Adrenal gland (tissue), 19 donors: ENCODE data around the gene SPCS2. TPM values are rescaled to one million over a fixed set of nuclear protein-coding genes. Genes with fewer than 3 reads are reported as not detected.

ENCODE experiments used
- DNase-seq, 7 donors: peaks; one replicate each; pipeline ENCODE4 v3.0.0-alpha.2; 2019 to 2020
- H3K27ac ChIP-seq, 5 donors: fragments of 200-600 bp; sonication (generic) in 4 of 5; 1 replicate in 3 of 5; 2 replicates in 2 of 5; pipeline versions ENCODE4 v1.5.1 to v1.8.0; 2016 to 2020; ENCODE audit warnings: mild to moderate bottlenecking in 1 of 5
- H3K27me3 ChIP-seq: fragments of 200-600 bp; 2 replicates; pipeline ENCODE4 v1.8.0; 2021
- H3K36me3 ChIP-seq, 2 donors: fragments of 200-600 bp; replicated peaks in 1 of 2; 1 replicate in 1 of 2; 2 replicates in 1 of 2; pipeline versions ENCODE4 v1.5.1 to v1.8.0; 2018 to 2022
- H3K4me1 ChIP-seq, 2 donors: fragments of 200-600 bp; replicated peaks in 1 of 2; 1 replicate in 1 of 2; 2 replicates in 1 of 2; pipeline versions ENCODE4 v1.5.1 to v1.8.0; 2018 to 2021
- H3K4me3 ChIP-seq, 4 donors: fragments of 200-600 bp; sonication (generic) in 3 of 4; one replicate each; pipeline ENCODE4 v1.5.1; 2016 to 2018
- H3K9me3 ChIP-seq, 3 donors: fragments of 200-600 bp; sonication (generic) in 1 of 3; replicated peaks in 1 of 3; 1 replicate in 2 of 3; 2 replicates in 1 of 3; pipeline versions ENCODE4 v1.5.1 to v1.8.0; 2016 to 2021
- CTCF ChIP-seq, 6 experiments: fragments of 450-650 bp in 4 of 6; fragments of 200-600 bp in 2 of 6; sonication (generic) in 1 of 6; IDR thresholded peaks; 1 replicate in 5 of 6; 2 replicates in 1 of 6; pipeline versions ENCODE4 v1.5.1 to v1.8.0; 2016 to 2021; ENCODE audit warnings: antibody characterized with exemption in 6 of 6, mild to moderate bottlenecking in 2 of 6, moderate library complexity in 1 of 6
- POLR2A ChIP-seq, 2 donors: fragments of 450-650 bp; IDR thresholded peaks; one replicate each; pipeline ENCODE4 v1.6.1; 2017; ENCODE audit warnings: antibody characterized with exemption in 2 of 2, mild to moderate bottlenecking in 2 of 2, moderate library complexity in 1 of 2
- WGBS, 4 donors: extraction: QIAGEN DNeasy Blood & Tissue Kit in 2 of 4; methylation state at CpG; one replicate each; pipeline versions ENCODE4 v1.1.5 to v1.1.7; 2013 to 2017; 5-methylcytosine and 5-hydroxymethylcytosine counted together
- intact Hi-C, 2 donors: fragments of 100-400 bp; cut with DNase I; formaldehyde crosslinking; loops; one replicate each; pipeline versions ENCODE4 v1.14.1 to v1.15.0; 2022 to 2023
- long read RNA-seq, 10 donors: library from polyadenylated mRNA in 3 of 10; unstranded in 2 of 10; stranded (forward) in 1 of 10; transcript quantifications; one replicate each; pipeline ENCODE4 v2.0.0 and lab custom pipeline, GENCODE V29; 2021 to 2026
- polyA plus RNA-seq, 3 donors: library from polyadenylated mRNA; stranded (reverse); fragments of 200-250 nt in 2 of 3; fragments of 350-450 nt in 1 of 3; fragmentation: Illumina TruSeq in 1 of 3; extraction: RNeasy Lipid Tissue Mini Kit (QIAGEN cat#74804) in 1 of 3; gene quantifications; one replicate each; pipeline ENCODE4 v1.2.3, GENCODE V29; 2013 to 2014
- total RNA-seq, 9 donors: library from RNA; depleted of rRNA in 4 of 9; stranded (reverse); fragments of >200 nt in 4 of 9; fragments of 120-200 nt in 1 of 9; fragmentation: NEBNext Ultra II Directional in 1 of 9; extraction: Animal tissue kit (Norgen Biotek cat#: 25700) in 1 of 9; gene quantifications; one replicate each; pipeline versions ENCODE4 v1.1.0 to v1.2.4, GENCODE V29; 2013 to 2023
- donor health status: healthy with polysubstance abuse.
- donor health status: Bipolar disorder and iron deficiency.
- donor health status: DM: yes; HTN: yes; CAD: no.
- donor health status: DM: no; HTN: no; CAD: no.
- donor health status: DM: no; HTN: no; CAD: no.
- donor health status: DM: yes; HTN: yes; CAD: no.

The SPCS2 gene
- total RNA-seq = 100 to 1,000 TPM in 4 of 9 donors, 10 to 100 TPM in 5; 38.6 to 287 (median 98.5) TPM
- 100 to 1,000 TPM in 2 of 3 donors, 10 to 100 TPM in 1; 64.5 to 259 (median 149) TPM for polyA plus RNA-seq
- long read RNA-seq, donor 1, transcript SPCS2-201 (5 exons, 2,708 nt) = major isoform, 263 of 309 reads
- long read RNA-seq, donor 1, transcript SPCS2-205 (2 exons, 265 nt) = minor isoform, 5 of 309 reads
- long read RNA-seq, donor 1, partial matches to known transcripts = 20 of 309 reads
- long read RNA-seq, donor 1, other reads (novel, unspliced or antisense) = 18 of 309 reads
- long read RNA-seq, donor 2, transcript SPCS2-205 (2 exons, 265 nt) = minor isoform, 9 of 235 reads
- long read RNA-seq, donor 2, transcript SPCS2-201 (5 exons, 2,708 nt) = major isoform, 155 of 235 reads
- long read RNA-seq, donor 2, partial matches to known transcripts = 64 of 235 reads
- long read RNA-seq, donor 2, other reads (novel, unspliced or antisense) = 6 of 235 reads
- long read RNA-seq, donor 3, transcript SPCS2-201 (5 exons, 2,708 nt) = major isoform, 107 of 132 reads
- long read RNA-seq, donor 3, partial matches to known transcripts = 9 of 132 reads
- long read RNA-seq, donor 3, other reads (novel, unspliced or antisense) = 6 of 132 reads
- long read RNA-seq, donor 4, partial matches to known transcripts = 0 of 7 reads
- long read RNA-seq, donor 4, other reads (novel, unspliced or antisense) = 4 of 7 reads
- long read RNA-seq, donor 5, partial matches to known transcripts = 0 of 9 reads
- long read RNA-seq, donor 5, other reads (novel, unspliced or antisense) = 3 of 9 reads
- long read RNA-seq, donor 6, partial matches to known transcripts = 1 of 8 reads
- long read RNA-seq, donor 6, other reads (novel, unspliced or antisense) = 5 of 8 reads
- long read RNA-seq, donor 7, transcript SPCS2-201 (5 exons, 2,708 nt) = major isoform, 105 of 121 reads
- long read RNA-seq, donor 7, partial matches to known transcripts = 7 of 121 reads
- long read RNA-seq, donor 7, other reads (novel, unspliced or antisense) = 6 of 121 reads
- long read RNA-seq, donor 8, transcript SPCS2-201 (5 exons, 2,708 nt) = major isoform, 284 of 320 reads
- long read RNA-seq, donor 8, partial matches to known transcripts = 23 of 320 reads
- long read RNA-seq, donor 8, other reads (novel, unspliced or antisense) = 9 of 320 reads
- long read RNA-seq, donor 9, transcript SPCS2-201 (5 exons, 2,708 nt) = major isoform, 116 of 188 reads
- long read RNA-seq, donor 9, partial matches to known transcripts = 62 of 188 reads
- long read RNA-seq, donor 9, other reads (novel, unspliced or antisense) = 6 of 188 reads
- long read RNA-seq, donor 10, transcript SPCS2-201 (5 exons, 2,708 nt) = major isoform, 127 of 141 reads
- long read RNA-seq, donor 10, partial matches to known transcripts = 10 of 141 reads
- long read RNA-seq, donor 10, other reads (novel, unspliced or antisense) = 0 of 141 reads

GRCh38 chr11:74948898-74949752 is at the start of gene SPCS2, which contains the start of gene XRRA1:
Gene SPCS2, plus strand, starts transcription at chr11:74949266. Its CDS starts 20 bp downstream, at chr11:74949286.
Gene XRRA1, minus strand, starts transcription at chr11:74949091. Its CDS starts 8,213 bp downstream, at chr11:74940878.
- Histone ChIP-seq H3K9me3 (no peaks in the 10 kb centered on the region), H3K27ac (peak within 1 kb of the TSS; percentile 37 to 86 (median 73)), H3K4me3 (peak within 1 kb of the TSS; percentile 64 to 81 (median 76)), H3K4me1 (peaks cover 3 to 47% of the 10 kb centered on the region in 2 donors), H3K27me3 (no peaks in the 10 kb centered on the region), H3K36me3 (no peaks in the 10 kb centered on the region)
- WGBS, 4 donors = 0 to 3% (median 1%) methylated on average over 23 to 67 of the region's 67 CpGs
- TF ChIP-seq CTCF (IDR thresholded peaks at IDR 0.05) = no peak
- TF ChIP-seq POLR2A (IDR thresholded peaks at IDR 0.05) = peak; percentile 44 to 87
- intact Hi-C loops = no loop called here
- DNase-seq = peak; percentile 97 to 100 (median 99)

- intact Hi-C loops = no loop called here
- H3K27ac ChIP-seq = no peak overlapping the region
- no peaks in the 10 kb centered on the region for H3K36me3 ChIP-seq
- no peak overlapping the region for H3K4me3 ChIP-seq
- DNase-seq = no peak
- 97 to 99% (median 97%) methylated on average over 4 of the region's 4 CpGs for WGBS, 4 donors
- peaks cover 0 to 3% of the 10 kb centered on the region in 2 donors for H3K4me1 ChIP-seq
- H3K9me3 ChIP-seq = peaks cover 0 to 15% (median 7%) of the 10 kb centered on the region in 3 donors
- TF ChIP-seq POLR2A (IDR thresholded peaks at IDR 0.05) = no peak
- no peaks in the 10 kb centered on the region for H3K27me3 ChIP-seq
These were observed 46.7 kb upstream of the SPCS2 start for GRCh38 chr11:74902342-74902741.

GRCh38 chr11:74905326-74905725 is 43.7 kb upstream of the SPCS2 start:
- Histone ChIP-seq H3K27ac (no peak overlapping the region), H3K36me3 (no peaks in the 10 kb centered on the region), H3K9me3 (peaks cover 0 to 10% (median 0%) of the 10 kb centered on the region in 3 donors), H3K27me3 (no peaks in the 10 kb centered on the region), H3K4me3 (no peak overlapping the region), H3K4me1 (no peaks in the 10 kb centered on the region)
- intact Hi-C loops = no loop called here
- TF ChIP-seq POLR2A (IDR thresholded peaks at IDR 0.05) (no peak), CTCF (IDR thresholded peaks at IDR 0.05) (no peak)
- 56 to 67% (median 60%) methylated on average over 3 of the region's 3 CpGs for WGBS, 4 donors
- no peak for DNase-seq
